Measurements from ENCODE around the gene FRS2.

Gene FRS2

DNA sequence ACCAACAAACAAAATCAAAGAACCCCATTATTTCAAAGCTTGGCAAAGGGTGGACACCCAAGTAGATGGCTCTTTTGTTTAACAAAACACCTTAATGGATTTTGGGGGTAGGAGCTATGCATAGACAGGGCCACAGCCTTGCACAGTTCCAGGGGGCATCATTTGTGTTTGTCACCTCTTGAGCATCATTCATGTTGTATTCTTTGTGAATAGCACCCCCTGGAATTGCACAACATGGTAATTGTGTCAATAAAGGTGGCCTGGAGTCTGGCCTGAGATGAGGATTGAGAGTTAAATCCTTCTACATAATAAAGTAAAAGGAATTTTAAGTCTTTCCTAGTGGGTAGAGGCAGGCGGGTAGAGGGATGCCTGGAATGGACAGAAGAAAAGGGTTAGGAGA is 3.3 kb upstream of the FRS2 start:
- no peak for DNase-seq (ENCODE audit: low read depth in 2 of 2)

DNA sequence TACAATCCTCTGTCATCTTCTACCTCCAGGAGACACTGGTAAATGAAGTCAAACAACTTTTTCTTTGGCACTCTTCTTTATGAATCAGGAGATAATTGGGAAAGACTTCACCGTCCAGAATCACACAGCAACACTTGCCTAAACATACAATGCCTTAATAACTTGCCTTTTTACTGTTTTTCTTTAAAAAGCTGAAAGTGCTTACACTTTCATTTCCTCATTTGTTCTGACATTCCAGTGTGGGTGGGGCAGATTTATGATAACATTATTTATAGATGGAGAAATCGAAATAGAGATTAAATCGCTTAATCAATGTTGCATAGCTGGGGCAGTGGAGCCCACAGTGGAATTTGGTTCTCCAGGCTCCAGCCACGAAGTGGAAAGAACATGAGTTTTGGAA is 2.8 kb upstream of the FRS2 start:
- no peak for DNase-seq (ENCODE audit: low read depth in 2 of 2)

DNA sequence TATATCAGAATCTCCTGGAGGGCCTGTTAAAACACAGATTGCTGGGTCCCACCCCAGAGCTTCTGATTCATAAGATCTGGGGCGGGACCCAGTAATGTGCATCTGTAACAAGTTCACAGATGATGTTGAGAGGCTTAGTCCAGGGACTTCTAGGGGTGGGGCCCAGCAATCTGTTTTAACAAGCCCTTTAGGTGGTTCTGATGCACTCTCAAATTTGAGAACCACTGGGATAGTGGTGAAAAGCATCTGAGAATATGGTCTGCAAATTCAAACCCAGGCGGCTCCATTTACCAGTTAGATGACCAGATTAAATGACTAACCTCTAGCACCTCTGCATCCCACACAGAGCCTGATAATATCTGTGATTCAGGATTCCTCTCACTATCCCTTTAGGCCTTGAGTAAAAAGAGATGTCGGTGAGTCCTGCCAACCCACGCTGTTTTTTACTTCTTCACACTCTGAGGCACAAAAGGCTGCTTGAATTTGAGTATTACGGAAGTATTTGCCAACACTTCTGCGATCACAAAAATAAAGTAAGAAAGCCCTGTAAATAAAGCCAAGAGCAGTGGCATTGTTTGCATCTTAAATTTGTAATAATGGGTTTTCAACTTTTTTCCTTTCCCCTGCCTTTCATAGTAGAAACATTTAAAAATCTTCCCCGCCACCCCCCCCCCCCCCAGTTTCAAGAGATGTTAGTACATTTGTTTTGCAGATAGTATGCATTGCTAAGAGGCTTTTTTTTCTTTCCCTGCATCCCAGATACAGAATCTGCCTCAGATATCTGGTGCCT is 1.8 kb upstream of the FRS2 start:
- DNase-seq (ENCODE audit: low read depth in 2 of 2) = no peak

DNA sequence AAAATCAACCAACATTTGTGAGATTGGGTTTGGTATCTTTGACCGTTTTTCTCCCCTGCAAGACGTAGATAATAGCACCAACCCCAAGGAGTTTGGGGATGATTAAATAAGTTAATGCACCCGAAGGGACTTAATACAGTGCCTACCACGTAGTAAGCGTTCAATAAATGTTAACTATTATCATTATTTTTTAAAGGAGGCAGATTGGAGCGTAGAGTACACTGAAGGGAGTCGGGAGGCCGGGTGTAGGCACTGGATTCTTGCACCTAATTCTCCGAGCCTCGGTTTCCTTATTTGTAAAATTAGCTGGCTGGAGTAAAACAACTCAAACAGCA is 367 bp upstream of the FRS2 start:
- no peak for DNase-seq (ENCODE audit: low read depth in 2 of 2)

DNA sequence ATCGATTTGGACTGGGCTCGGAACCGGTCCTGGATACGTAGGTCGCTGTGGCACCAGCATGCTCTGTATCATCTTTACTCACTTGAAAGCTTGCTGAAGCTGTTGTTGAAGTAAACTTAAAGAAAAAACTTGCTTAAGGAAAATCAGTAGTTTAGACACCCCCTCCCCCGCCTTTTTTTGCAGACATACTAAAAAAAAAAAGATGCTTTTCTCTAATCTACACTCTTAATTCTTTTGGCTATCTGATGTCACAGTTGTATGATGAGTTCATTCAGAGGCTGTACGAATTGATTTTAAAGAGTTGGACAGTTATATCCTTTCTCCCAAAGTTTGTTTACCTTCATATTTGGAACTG is 865 bp downstream of the FRS2 start:
- DNase-seq (ENCODE audit: low read depth in 2 of 2) = no peak

DNA sequence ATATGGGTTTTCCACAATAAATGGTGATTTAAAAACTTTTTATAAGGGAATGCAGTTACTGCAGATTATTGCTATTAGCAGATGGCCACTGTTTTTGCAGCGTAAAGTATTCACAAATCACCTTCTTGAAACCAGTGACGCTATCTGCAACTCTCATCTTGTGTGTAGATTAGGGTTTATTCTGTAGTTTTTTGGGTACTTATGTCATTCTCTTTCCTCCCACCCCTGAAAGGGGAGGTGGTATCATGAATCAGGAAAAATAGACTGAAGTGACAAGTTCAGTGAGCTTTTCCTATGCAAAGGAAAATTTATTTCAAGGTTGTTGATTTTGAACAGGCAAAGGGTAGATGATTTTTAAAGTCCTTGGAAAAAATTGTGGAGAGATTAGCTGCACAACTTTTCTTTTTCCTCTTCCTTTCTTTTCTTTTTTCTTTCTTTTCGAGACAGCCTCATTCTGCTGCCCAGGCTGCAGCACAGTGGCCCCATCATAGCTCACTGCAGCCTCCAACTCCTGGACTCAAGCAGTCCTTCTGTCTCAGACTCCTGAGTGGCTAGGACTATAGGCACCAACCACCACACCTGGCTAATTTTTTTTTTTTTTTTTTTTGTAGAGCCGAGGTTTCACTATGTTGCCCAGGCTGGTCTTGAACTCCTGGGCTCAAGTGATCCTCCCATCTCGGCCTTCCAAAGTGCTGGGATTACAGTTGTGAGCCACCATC is 1.6 kb downstream of the FRS2 start:
- DNase-seq (ENCODE audit: low read depth in 2 of 2) = no peak

DNA sequence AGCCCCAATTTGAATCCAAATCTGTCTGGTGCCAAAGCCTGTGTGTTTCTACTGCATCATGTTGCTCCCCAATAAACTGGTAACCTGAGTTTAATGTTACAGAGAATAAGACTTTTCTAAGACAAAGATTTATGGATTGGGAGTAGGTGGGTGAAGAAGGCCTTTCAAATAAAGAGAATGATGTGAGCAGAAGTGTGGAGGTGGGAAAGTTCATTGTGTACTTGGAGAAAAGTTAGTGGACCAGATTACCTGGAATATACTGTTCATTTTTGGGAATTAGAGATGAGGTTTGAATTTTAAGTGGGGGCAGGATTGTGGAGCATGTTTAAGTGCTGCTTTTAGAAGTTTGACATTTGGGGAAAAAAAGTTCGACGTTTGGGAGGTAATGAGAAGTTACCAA is 3.1 kb downstream of the FRS2 start:
- no peak for DNase-seq (ENCODE audit: low read depth in 2 of 2)

DNA sequence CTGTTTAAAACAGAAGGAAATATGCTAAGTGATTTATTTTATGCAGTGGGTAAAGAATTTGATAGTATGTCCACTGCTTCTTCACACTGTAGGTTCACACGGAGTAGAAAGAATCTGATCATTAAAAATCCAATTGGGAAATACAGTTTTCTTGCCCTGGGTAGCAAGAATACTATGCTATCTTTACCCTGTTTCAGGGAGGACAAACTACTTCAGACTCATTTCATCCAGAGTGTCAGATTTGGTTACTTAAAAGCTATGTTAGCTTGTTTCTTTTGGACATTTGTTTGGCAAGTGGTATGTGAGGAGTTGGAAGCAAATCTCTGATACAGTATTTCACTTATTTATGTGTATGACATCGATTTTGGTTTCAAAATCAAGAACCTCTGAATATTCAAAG is 4.3 kb downstream of the FRS2 start:
- no peak for DNase-seq (ENCODE audit: low read depth in 2 of 2)

DNA sequence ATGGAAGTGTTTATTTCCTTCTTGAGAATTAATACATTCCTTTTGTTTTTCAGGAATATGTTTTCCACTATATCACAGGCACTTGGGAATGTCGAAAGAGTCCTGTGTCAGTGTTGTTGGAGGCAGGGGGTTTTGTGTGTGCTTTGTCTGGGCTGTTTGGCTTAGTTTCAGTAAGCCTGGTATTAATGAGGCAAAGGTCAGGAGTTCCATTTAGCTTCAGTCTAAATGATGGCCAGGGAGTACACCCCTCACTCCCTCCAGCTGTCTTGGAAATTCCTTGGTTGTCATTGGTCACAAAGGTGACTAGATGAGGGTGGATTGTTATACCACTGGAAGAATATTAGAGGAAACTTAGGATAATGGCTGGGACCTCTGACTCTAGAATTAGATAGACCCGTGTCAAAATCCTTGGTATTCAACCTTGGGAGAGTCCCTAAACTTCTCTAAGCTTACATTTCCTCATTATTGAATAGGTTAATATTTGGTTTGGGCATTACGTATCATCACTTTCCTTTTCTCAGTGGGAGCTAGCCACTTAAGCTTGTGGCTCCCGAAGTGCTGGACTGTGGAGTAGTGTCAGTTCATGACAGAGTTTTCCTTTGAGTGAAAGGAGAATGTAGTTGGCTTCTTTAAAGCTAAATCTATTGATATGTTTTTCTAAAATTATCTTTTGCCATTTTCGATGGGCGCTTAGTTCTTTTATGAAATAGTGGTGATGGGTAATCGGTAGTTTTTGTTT is 5.2 kb downstream of the FRS2 start:
- peak in 1 of 2 experiments; percentile 24 for DNase-seq (ENCODE audit: low read depth in 2 of 2)

DNA sequence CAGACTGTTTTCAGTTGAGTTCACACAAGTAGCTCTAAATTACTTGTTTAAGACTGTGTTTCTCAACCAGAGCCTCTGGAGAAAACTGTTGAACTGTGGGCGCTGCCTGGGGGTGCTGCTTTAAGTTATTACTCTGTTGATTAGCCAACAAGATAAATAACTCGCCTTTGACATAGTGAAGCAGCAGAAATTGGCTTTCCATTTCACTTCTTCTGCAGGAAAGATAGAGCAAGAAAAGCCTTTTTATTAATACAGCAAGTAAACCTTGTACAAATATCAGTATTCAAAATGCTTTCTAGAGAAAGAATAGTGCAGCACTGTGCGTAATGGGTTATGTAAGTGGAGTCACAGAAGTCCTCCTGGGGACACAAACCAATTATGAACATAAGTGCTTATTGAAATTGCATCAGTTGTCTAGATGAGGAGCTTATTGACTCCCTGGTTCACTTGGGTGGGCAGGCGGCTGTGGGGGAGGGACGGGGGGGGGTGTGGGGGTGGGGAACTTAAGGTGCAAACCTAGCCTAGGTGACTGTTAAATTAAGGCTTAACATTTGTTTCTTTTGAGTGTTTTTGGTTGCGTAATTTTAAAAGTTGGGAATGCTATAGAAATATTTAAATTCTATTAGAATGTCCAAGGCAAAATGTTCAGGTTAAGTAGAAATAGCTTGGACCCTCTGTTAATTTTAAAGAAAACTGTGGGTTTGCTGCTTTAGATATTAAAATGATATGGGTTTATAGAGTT is 6.3 kb downstream of the FRS2 start:
- DNase-seq (ENCODE audit: low read depth in 2 of 2) = no peak

DNA sequence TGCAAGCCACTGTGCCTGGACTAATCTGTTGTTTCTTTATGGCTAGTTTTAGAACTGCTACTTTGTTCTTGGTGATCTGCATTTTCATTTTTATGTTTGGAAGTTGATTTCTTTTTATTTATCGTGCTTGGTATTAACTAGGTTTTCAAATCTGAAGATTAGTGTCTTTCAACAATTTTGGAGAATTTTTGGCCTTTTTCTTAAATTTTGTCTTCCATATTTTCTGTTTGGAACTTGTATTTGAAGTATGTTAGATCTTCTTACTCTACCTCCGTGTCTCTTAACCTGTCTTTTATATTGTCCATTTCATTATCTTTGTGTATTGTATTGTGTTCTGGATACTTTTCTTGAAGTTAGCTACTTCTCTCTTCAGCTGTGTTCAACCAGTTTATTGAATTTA is 9.5 kb downstream of the FRS2 start:
- no peak for DNase-seq (ENCODE audit: low read depth in 2 of 2)

DNA sequence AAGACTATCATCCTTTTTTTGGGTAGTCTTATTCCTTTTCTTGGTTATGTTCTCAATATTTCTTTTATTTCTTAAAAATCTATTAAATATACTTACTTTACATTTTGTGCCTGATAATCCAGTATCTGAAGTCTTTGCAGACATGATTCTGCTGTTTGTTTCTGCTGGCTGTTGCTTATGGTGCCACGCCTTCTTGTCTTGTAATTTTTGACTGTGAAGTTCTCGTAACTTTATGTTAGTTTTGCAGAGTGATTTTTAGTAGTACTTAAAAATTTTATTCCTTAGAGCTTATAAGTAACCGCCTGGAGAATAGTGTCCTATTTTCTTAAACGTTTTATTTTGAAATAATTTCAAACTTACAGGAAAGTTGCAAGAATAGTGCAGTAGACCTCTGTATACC is 10.5 kb downstream of the FRS2 start:
- DNase-seq (ENCODE audit: low read depth in 2 of 2) = no peak

DNA sequence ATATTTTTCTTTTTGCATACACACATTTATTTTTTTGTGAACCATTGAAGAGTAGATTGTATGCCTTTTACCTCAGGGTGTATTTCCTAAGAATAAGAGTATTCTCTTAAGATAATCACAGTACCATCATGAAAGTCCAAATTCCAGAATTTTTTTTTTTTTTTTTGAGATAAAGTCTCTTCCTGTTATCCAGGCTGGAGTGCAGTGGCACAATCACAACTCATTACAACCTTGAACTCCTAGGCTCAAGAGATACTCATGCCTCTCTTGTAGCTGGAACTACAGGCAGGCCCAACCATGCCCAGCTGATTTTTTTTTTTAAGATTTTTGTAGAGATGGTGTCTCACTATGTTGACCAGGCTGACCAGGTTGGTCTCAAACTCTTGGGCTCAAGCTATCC is 10.9 kb downstream of the FRS2 start:
- no peak for DNase-seq (ENCODE audit: low read depth in 2 of 2)

DNA sequence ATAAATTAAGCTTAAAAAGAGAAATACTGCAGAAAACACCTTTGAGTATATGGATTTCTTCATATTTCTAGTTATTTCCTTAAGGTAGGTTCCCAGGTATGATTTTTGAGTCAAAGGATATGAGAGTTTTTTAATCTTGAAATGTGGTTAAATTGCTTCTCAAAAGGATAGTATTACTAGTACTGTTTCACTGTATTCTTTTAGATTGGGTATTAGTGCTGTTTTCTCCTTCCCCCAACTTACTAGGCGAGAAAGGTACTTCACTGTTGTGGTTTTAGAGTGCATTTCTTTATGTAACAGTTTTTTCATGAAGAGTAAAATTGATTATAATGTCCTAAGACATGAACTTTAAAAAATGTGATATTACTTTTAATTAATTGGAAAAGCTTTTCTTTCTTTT is 13.5 kb downstream of the FRS2 start:
- DNase-seq (ENCODE audit: low read depth in 2 of 2) = no peak

DNA sequence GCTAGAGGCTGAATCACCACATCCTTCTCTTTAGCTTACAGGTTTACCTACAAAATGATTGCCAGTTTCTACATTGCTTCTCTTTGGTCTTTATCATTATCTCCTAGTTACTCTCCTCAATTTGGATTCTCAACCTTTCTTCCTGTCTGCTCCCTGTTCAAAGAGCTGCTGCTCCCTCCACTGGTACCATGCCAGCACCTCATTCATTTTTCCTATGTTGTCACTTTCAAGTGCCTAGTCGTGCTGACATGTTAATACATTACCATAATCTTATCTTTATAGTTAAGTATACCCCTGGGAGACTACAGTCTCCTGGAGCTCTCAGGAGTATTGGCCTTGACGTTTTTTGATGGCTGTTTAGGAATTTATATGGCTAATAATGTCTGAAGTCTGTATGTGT is 14.2 kb downstream of the FRS2 start:
- DNase-seq (ENCODE audit: low read depth in 2 of 2) = no peak

DNA sequence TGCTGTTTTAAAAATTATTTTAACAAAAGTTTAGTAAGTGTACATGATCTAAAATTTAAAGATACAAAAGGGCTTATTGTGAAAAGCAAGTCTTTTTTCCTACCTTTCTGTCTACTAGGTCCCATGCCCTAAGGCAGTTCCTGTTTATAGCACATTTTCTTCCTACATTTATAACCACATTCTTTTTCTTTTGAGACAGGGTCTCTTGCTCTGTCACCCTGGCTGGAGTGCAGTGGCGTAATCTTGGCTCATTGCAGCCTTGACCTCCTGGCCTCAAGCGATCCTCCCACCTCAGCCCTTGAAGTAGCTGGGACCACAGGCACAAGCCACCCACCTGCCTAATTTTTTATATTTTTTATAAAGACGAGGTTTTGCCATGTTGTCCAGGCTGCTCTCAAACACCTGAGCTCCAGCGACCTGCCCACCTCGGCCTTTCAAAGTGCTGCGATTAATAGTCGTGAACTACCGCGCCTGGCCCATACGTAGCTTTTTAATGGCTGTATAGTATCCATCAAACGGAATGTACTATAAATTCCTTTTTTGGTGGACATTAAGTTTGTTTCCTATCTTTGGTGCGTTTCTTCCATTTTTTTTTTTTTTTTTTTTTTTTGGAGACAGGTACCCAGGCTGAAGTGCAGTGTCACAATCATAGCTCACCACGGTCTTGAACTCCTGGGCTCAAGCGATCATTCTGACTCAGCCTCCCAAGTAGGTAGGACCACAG is 20.9 kb downstream of the FRS2 start:
- DNase-seq (ENCODE audit: low read depth in 2 of 2) = no peak

DNA sequence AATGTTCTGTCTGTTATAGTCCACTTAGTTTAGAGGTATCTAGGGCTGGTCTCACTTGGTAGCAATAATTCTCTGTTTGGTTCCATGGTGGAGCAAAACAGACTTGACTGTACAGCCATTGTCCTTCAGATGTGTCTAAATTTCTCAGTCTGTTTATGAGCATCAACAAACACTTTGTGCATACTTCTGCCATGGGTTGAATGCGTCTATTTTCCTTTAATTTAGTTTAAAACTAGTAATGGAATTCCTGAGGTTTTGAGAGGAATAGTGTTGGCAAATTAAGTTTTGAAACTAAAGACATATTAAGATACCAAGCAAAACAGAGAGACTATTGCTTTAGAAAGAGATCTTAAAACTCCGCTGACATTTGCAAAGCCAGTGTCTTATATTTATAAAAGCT is 22.6 kb downstream of the FRS2 start:
- DNase-seq (ENCODE audit: low read depth in 2 of 2) = no peak

DNA sequence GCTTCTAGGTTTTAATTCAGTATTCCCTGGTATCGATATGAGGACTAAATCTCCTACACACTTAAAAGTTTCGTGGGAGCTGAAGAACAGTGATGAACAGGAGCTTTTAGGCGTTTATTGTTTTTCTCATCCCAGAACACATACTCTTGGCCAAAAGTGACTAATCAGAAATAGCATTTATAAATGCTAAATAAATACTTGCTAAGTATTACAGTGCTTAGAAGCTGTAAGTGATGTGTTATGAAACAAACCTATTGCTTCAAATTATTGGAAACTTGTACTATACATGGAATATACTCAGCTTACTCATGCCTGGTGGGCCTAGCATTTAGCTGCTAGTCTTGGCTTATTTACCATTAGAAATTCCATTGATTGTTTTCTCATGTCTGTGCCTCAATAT is 24.9 kb downstream of the FRS2 start:
- no peak for DNase-seq (ENCODE audit: low read depth in 2 of 2)

DNA sequence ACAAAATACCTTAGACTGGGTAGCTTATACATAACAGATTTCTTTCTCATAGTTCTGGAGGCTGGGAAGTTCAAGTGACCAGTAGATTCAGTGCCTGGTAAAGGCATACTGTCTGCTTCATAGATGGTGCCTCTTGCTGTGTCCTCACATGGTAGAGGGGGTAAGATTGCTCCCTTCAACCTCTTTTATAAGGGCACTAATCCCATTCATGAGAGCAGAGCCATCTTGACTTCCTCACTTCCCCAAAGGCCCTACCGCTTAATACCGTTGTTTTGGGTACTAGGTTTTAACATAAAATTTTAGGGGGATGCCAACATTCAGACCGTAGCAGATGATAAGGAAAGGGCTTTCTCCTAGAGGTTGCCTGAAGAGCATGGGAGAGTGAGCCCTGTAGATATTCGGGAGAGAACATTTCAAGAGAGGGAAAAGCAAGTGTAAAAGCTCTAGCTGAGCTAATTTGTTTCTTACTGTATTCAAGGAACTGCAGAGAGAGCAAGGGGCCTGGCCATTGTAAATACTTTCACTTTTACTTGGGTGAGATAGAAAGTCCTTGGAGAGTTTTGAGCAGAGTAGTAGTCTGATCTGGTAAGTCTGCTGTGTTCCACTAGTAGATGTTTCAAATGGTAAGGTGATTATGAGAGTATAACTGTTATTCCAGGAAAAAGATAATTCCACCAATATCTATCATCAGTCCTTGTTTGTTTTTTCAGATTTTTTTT is 27.3 kb downstream of the FRS2 start:
- DNase-seq (ENCODE audit: low read depth in 2 of 2) = no peak

DNA sequence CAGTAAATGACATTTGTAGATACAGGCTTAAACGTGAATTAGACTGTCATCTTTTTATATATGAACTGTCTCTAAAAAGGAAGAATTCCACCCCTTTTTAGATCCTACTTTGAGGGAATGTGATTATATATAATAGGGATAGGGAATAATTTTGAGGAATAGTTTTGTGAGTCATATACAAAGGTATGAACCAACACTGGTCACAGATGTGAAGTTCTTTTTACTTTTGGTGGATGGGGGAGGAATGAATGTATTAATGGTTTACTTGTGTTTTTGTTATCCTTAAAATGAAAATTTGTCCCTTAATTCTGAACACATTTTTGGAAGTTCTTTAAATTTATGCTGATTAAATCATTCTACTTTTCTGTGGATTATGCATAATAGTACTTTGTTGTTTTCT is 30.4 kb downstream of the FRS2 start:
- DNase-seq (ENCODE audit: low read depth in 2 of 2) = peak in 1 of 2 experiments; percentile 42

Data from fibroblast of skin of left quadriceps (primary cell).